ENCODE results near the gene PUSL1.

PUSL1 gene

GRCh38 chr1:1307923-1308755 is at the start of gene PUSL1, which contains the start of gene ACAP3:
Gene PUSL1, plus strand, starts transcription at chr1:1308597. Its CDS starts 47 bp downstream, at chr1:1308644.
Gene ACAP3, minus strand, starts transcription at chr1:1307930. Its CDS starts 115 bp downstream, at chr1:1307815.
- in situ Hi-C loops (cut with MboI; ENCODE audit: low sequenced_read_pairs) = no loop called here

GRCh38 chr1:1259119-1259488 is 49.3 kb upstream of the PUSL1 start:
- in situ Hi-C loops (cut with MboI; ENCODE audit: low sequenced_read_pairs) = no loop called here

- in situ Hi-C loops (cut with MboI; ENCODE audit: low sequenced_read_pairs) = no loop called here
Measured at GRCh38 chr1:1259540-1259939, 48.9 kb upstream of the PUSL1 start.

- in situ Hi-C loops (cut with MboI; ENCODE audit: low sequenced_read_pairs) = no loop called here
Measured at GRCh38 chr1:1259951-1260600, 48.3 kb upstream of the PUSL1 start.

GRCh38 chr1:1260843-1261560 is 47.4 kb upstream of the PUSL1 start:
- in situ Hi-C loops (cut with MboI; ENCODE audit: low sequenced_read_pairs) = no loop called here

- in situ Hi-C loops (cut with MboI; ENCODE audit: low sequenced_read_pairs) = no loop called here
Measured at GRCh38 chr1:1262071-1262470, 46.3 kb upstream of the PUSL1 start.

- in situ Hi-C loops (cut with MboI; ENCODE audit: low sequenced_read_pairs) = no loop called here
Measured at GRCh38 chr1:1262758-1263157, 45.6 kb upstream of the PUSL1 start.

GRCh38 chr1:1264026-1264425 is 44.4 kb upstream of the PUSL1 start:
- in situ Hi-C loops (cut with MboI; ENCODE audit: low sequenced_read_pairs) = no loop called here

GRCh38 chr1:1264868-1265272 is 43.5 kb upstream of the PUSL1 start:
- in situ Hi-C loops (cut with MboI; ENCODE audit: low sequenced_read_pairs) = no loop called here

- in situ Hi-C loops (cut with MboI; ENCODE audit: low sequenced_read_pairs) = no loop called here
Measured at GRCh38 chr1:1267488-1268283, 40.7 kb upstream of the PUSL1 start.

- in situ Hi-C loops (cut with MboI; ENCODE audit: low sequenced_read_pairs) = no loop called here
Measured at GRCh38 chr1:1268284-1268682, 40.1 kb upstream of the PUSL1 start.

- in situ Hi-C loops (cut with MboI; ENCODE audit: low sequenced_read_pairs) = no loop called here
Measured at GRCh38 chr1:1270813-1271212, 37.6 kb upstream of the PUSL1 start.

- in situ Hi-C loops (cut with MboI; ENCODE audit: low sequenced_read_pairs) = no loop called here
Measured at GRCh38 chr1:1272341-1273208, 35.8 kb upstream of the PUSL1 start.

GRCh38 chr1:1273209-1273511 is 35.2 kb upstream of the PUSL1 start:
- in situ Hi-C loops (cut with MboI; ENCODE audit: low sequenced_read_pairs) = no loop called here

- in situ Hi-C loops (cut with MboI; ENCODE audit: low sequenced_read_pairs) = no loop called here
Measured at GRCh38 chr1:1273512-1274298, 34.7 kb upstream of the PUSL1 start, which contains the start of gene UBE2J2. Gene UBE2J2, minus strand, starts transcription at chr1:1273854. Its CDS starts 5,862 bp downstream, at chr1:1267992.

- in situ Hi-C loops (cut with MboI; ENCODE audit: low sequenced_read_pairs) = no loop called here
Measured at GRCh38 chr1:1274299-1274930, 34.0 kb upstream of the PUSL1 start.

GRCh38 chr1:1274931-1275431 is 33.4 kb upstream of the PUSL1 start:
- in situ Hi-C loops (cut with MboI; ENCODE audit: low sequenced_read_pairs) = no loop called here

GRCh38 chr1:1275836-1276235 is 32.6 kb upstream of the PUSL1 start:
- in situ Hi-C loops (cut with MboI; ENCODE audit: low sequenced_read_pairs) = no loop called here

- in situ Hi-C loops (cut with MboI; ENCODE audit: low sequenced_read_pairs) = no loop called here
Measured at GRCh38 chr1:1278620-1279019, 29.8 kb upstream of the PUSL1 start.

All from HL-60/S4 treated with phorbol 12-myristate 13-acetate at 8.2 ng/mL for 4 days and 3 days (cell line).